A549 (cell line): Measurements from ENCODE around the gene NDUFS8. TPM values are rescaled to one million over a fixed set of nuclear protein-coding genes. Genes with fewer than 3 reads are reported as not detected.
"Not testable (repeated sequence)": the region's sequence is repeated elsewhere in the genome, so short reads cannot be mapped to it uniquely, and the experiment has no call there.

Source experiments
- ATAC-seq, 2 experiments: fragments of 200-7000 bp in 1 of 2; fragments of >200 bp in 1 of 2; cut with Nextera tagmentation in 1 of 2; cut with Tn5 transposase in 1 of 2; 3 replicates each; pipeline versions ENCODE4 v1.8.0 to v1.9.1; 2018 to 2020; ENCODE audit warnings: mild to moderate bottlenecking in 1 of 2, moderate library complexity in 1 of 2
- CTCF ChIA-PET: fragments of 300-600 bp; sonication (Branson Sonifier 250); formaldehyde crosslinking; extraction: SDS; loops from one replicate; lab custom pipeline; 2021; ENCODE audit warnings: antibody characterized with exemption, inconsistent platforms; lab: Yijun Ruan, JAX
- POLR2A ChIA-PET: fragments of 350-600 bp; formaldehyde crosslinking; extraction: SDS; loops from one replicate; lab custom pipeline; 2021; ENCODE audit warnings: antibody characterized with exemption, inconsistent platforms; lab: Yijun Ruan, JAX
- DNase-seq, 2 experiments: peaks; one replicate each; pipeline versions ENCODE4 v3.0.0 to v3.0.0-alpha.2; 2011 to 2016; ENCODE audit warnings: low read depth in 1 of 2, low spot score in 1 of 2
- FAIRE-seq: peaks from 2 replicates; lab custom pipeline; 2011; peaks lifted over from hg19 to GRCh38; lab: Jason Lieb, UNC
- H3K27ac ChIP-seq, 2 experiments: fragments of >200 bp; sonication (Bioruptor Twin); formaldehyde crosslinking; 3 replicates each; pipeline ENCODE4 v1.5.1; 2016 to 2017
- H3K4me1 ChIP-seq: fragments of >200 bp; sonication (Bioruptor Twin); formaldehyde crosslinking; 3 replicates; pipeline ENCODE4 v1.6.1; 2016
- H3K4me2 ChIP-seq: fragments of >200 bp; sonication (Bioruptor Twin); formaldehyde crosslinking; 3 replicates; pipeline ENCODE4 v1.6.1; 2016
- H3K4me3 ChIP-seq: fragments of >200 bp; sonication (Bioruptor Twin); formaldehyde crosslinking; 3 replicates; pipeline ENCODE4 v1.5.1; 2016
- H3K9me3 ChIP-seq: fragments of >200 bp; sonication (Bioruptor Twin); formaldehyde crosslinking; 3 replicates; pipeline ENCODE4 v1.6.1; 2016
- CHD4 ChIP-seq: fragments of 200-600 bp; sonication (generic); IDR thresholded peaks from 2 replicates; pipeline ENCODE4 v1.6.1; 2016; ENCODE audit warnings: antibody characterized with exemption, mild to moderate bottlenecking, borderline replicate concordance
- CTCF ChIP-seq: fragments of >200 bp; sonication (Bioruptor Twin); formaldehyde crosslinking; IDR thresholded peaks from 3 replicates; pipeline ENCODE4 v1.5.1; 2016
- E2F6 ChIP-seq: IDR thresholded peaks from 2 replicates; pipeline ENCODE4 v1.6.1; 2012; ENCODE audit warnings: low read depth, borderline replicate concordance
- EHMT2 ChIP-seq: fragments of 200-600 bp; sonication (generic); IDR thresholded peaks from 2 replicates; pipeline ENCODE4 v1.6.1; 2016; ENCODE audit warnings: antibody characterized with exemption, low read depth, mild to moderate bottlenecking, moderate library complexity
- HMGXB4 ChIP-seq: fragments of 250-450 bp; sonication (Bioruptor Pico); IDR thresholded peaks from 2 replicates; pipeline ENCODE4 v1.5.0; 2021; ENCODE audit warnings: mild to moderate bottlenecking, moderate library complexity, borderline replicate concordance
- NR3C1 ChIP-seq: fragments of >200 bp; sonication (Bioruptor Twin); formaldehyde crosslinking; IDR thresholded peaks from 3 replicates; pipeline ENCODE4 v1.6.1; 2017
- POLR2AphosphoS2 ChIP-seq: conservative IDR thresholded peaks from 2 replicates; pipeline ENCODE4 v1.6.1; 2012; ENCODE audit warnings: low read length, improper control_type of control experiment, inconsistent platforms
- RAD21 ChIP-seq, 2 experiments: fragments of >200 bp in 1 of 2; sonication (Bioruptor Twin) in 1 of 2; formaldehyde crosslinking in 1 of 2; IDR thresholded peaks in 1 of 2; conservative IDR thresholded peaks in 1 of 2; 2 replicates in 1 of 2; 3 replicates in 1 of 2; pipeline ENCODE4 v1.6.1; 2012 to 2018; ENCODE audit warnings: inconsistent platforms in 1 of 2
- SMC3 ChIP-seq: fragments of >200 bp; sonication (Bioruptor Twin); formaldehyde crosslinking; IDR thresholded peaks from 3 replicates; pipeline ENCODE4 v1.6.1; 2018; ENCODE audit warnings: inconsistent platforms
- SREBF2 ChIP-seq: fragments of 450-650 bp; IDR thresholded peaks from 2 replicates; pipeline ENCODE4 v1.6.1; 2014; ENCODE audit warnings: mild to moderate bottlenecking, moderate library complexity
- ZFP36 ChIP-seq: fragments of 450-650 bp; IDR thresholded peaks from 2 replicates; pipeline ENCODE4 v1.6.1; 2014; ENCODE audit warnings: borderline replicate concordance; ENCODE audit not compliant: partially characterized antibody
- WGBS: methylation state at CpG from one replicate; pipeline ENCODE4 v1.1.6; 2017; ENCODE audit errors: missing lambda C conversion rate; 5-methylcytosine and 5-hydroxymethylcytosine counted together
- polyA plus RNA-seq, 4 experiments: library from polyadenylated mRNA; depleted of rRNA in 3 of 4; stranded (reverse); fragments of >200 nt; fragmentation: RNase III in 1 of 4; extraction: RNeasy Plus Mini Kit Qiagen cat#74134 plus additional on column Dnase treatment in 1 of 4; gene quantifications; 2 replicates in 3 of 4; 3 replicates in 1 of 4; pipeline ENCODE4 v1.2.3, GENCODE V29; 2011 to 2017

Gene NDUFS8
- polyA plus RNA-seq, 2 of the 4 experiments (the other 2 are of a cell fraction) = 71.0 to 298 TPM

- H3K4me2 ChIP-seq, H3K4me3 ChIP-seq, ATAC-seq, H3K27ac ChIP-seq, H3K9me3 ChIP-seq, DNase-seq, FAIRE-seq: not testable (repeated sequence)
- ChIA-PET CTCF (interaction anchor here (0.7 to 2.2 kb wide), 15 partner anchors 9 to 227 kb away, joined by 3 to 6 read pairs (median 3); partner anchors contain the start of genes ALDH3B1 and TCIRG1), POLR2A (interaction anchor here (1.0 kb wide), 1 partner anchor 20 kb away, joined by 5 read pairs; no protein-coding TSS in a partner anchor)
- H3K4me1 ChIP-seq = peaks cover 13% of the 10 kb centered on the region
- WGBS = 48% methylated on average over 10 of the region's 12 CpGs
- peak; percentile 39; the same call in 2 of the 3 replicates for TF ChIP-seq CTCF
- TF ChIP-seq E2F6 = 0 out of 2 replicates have a peak, but pooled peaks have one; percentile 26
- peak; percentile 26; the same call in 1 of the 3 replicates for TF ChIP-seq SMC3
- TF ChIP-seq RAD21 (conservative IDR thresholded peaks at IDR 0.05 in 1 of 2, IDR thresholded peaks at IDR 0.05 in 1 of 2) = peak; percentile 56 to 57; a peak in 4 of 5 replicates
Measured at GRCh38 chr11:67993821-67994220, 36.7 kb upstream of the NDUFS8 start.

- H3K4me3 ChIP-seq, DNase-seq, H3K27ac ChIP-seq, H3K9me3 ChIP-seq, FAIRE-seq, ATAC-seq, H3K4me2 ChIP-seq: not testable (repeated sequence)
- 85% methylated on average over 2 of the region's 5 CpGs for WGBS
- H3K4me1 ChIP-seq = peaks cover 13% of the 10 kb centered on the region
- ChIA-PET CTCF (interaction anchor here (0.7 to 2.2 kb wide), 15 partner anchors 8 to 226 kb away, joined by 3 to 6 read pairs (median 3); partner anchors contain the start of genes ALDH3B1 and TCIRG1), POLR2A (interaction anchor here (1.0 kb wide), 1 partner anchor 20 kb away, joined by 5 read pairs; no protein-coding TSS in a partner anchor)
Measured at GRCh38 chr11:67994387-67994786, 36.1 kb upstream of the NDUFS8 start.

GRCh38 chr11:67995129-67995528, 35.4 kb upstream of the NDUFS8 start:
- H3K4me2 ChIP-seq, ATAC-seq, DNase-seq, H3K27ac ChIP-seq, H3K9me3 ChIP-seq, H3K4me3 ChIP-seq, FAIRE-seq, CTCF ChIA-PET, POLR2A ChIA-PET: not testable (repeated sequence)
- peaks cover 13% of the 10 kb centered on the region for H3K4me1 ChIP-seq
- 100% methylated on average over 3 of the region's 3 CpGs for WGBS

- H3K9me3 ChIP-seq, POLR2A ChIA-PET, H3K4me3 ChIP-seq, ATAC-seq, DNase-seq, FAIRE-seq, H3K4me2 ChIP-seq, CTCF ChIA-PET, H3K27ac ChIP-seq: not testable (repeated sequence)
- H3K4me1 ChIP-seq = peaks cover 13% of the 10 kb centered on the region
- 79% methylated on average over 9 of the region's 14 CpGs for WGBS
Measured at GRCh38 chr11:67995579-67995978, 34.9 kb upstream of the NDUFS8 start.

- ATAC-seq = no peak
- Histone ChIP-seq H3K4me1 (peaks cover 13% of the 10 kb centered on the region), H3K4me2 (no peak overlapping the region), H3K4me3 (no peak overlapping the region), H3K9me3 (no peaks in the 10 kb centered on the region), H3K27ac (no peak overlapping the region)
- POLR2A ChIA-PET = interaction anchor here (1.4 kb wide), 1 partner anchor 15 kb away, joined by 5 read pairs; no protein-coding TSS in a partner anchor
- TF ChIP-seq NR3C1 (no peak), EHMT2 (no peak), HMGXB4 (CRISPR knock-in tag) (no peak), POLR2AphosphoS2 (no peak), CHD4 (no peak), ZFP36 (no peak), SREBF2 (no peak)
- no peak for DNase-seq
- FAIRE-seq = no peak
- WGBS = 90% methylated on average over 7 of the region's 13 CpGs
- CTCF ChIA-PET = interaction anchor here (1.2 kb wide), 1 partner anchor 40 kb away, joined by 3 read pairs; no protein-coding TSS in a partner anchor
Measured at GRCh38 chr11:67996051-67996450, 34.4 kb upstream of the NDUFS8 start.
